ENCODE data around the gene PODNL1.

- TF ChIP-seq CTCF (IDR thresholded peaks at IDR 0.05; ENCODE audit: control extremely low read depth in 1 of 3, insufficient read depth in 1 of 3, low read depth in 1 of 3, low read length in 3 of 3) (no peak), CBX8 (IDR thresholded peaks at IDR 0.05; ENCODE audit: borderline replicate concordance, low read depth, low read length) (no peak), SP1 (IDR thresholded peaks at IDR 0.05; ENCODE audit: low read depth, low read length) (no peak), SRF (IDR thresholded peaks at IDR 0.05; ENCODE audit: low read depth, low read length) (no peak), BACH1 (IDR thresholded peaks at IDR 0.05; ENCODE audit: low read length) (no peak), SUZ12 (IDR thresholded peaks at IDR 0.05; ENCODE audit: low read length) (no peak)
Observed at GRCh38 chr19:13930402-13930801, 7.8 kb downstream of the PODNL1 start.

All from H1 (cell line).